ENCODE data around the gene ARHGEF7. TPM values are rescaled to one million over a fixed set of nuclear protein-coding genes. Genes with fewer than 3 reads are reported as not detected.

The ARHGEF7 gene
- total RNA-seq, 2 experiments from 2014 or later, result 39.5 to 51.3 TPM

DNA sequence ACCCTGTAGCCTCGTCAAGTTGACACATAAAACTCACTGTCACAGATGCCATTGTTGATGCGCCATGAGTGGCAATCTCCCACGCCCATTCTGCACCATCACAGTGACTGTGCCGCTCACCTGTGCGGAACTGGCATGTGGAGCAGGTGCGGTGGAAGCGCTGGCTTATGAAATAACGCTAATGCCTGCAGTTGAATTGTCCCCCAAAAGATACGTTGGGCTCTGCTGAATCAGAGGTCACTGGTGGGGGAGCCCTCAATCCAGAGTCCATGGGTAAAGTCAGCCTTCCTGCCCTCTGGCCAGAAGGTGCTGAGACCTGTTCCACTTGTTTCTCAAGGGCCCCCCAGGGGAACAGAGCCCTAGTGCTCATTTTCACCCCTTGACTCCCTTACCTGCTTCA lies 2.9 kb upstream of the ARHGEF7 start:
- H3K4me2 ChIP-seq (ENCODE audit: low read length), result no peak overlapping the region
- H3K4me3 ChIP-seq (ENCODE audit: low read depth, low read length, poor library complexity, severe bottlenecking), result no peak overlapping the region
- H3K4me1 ChIP-seq (ENCODE audit: insufficient read depth, low read length, poor library complexity, severe bottlenecking), result no peaks in the 10 kb centered on the region
- H3K9me2 ChIP-seq (ENCODE audit: insufficient read depth, low read length), result no peaks in the 10 kb centered on the region
- no TSS peak for BruUV-seq (replicated peaks)
- CTCF ChIA-PET (ENCODE audit: unreplicated experiment), result no interaction called here
- H3K27ac ChIP-seq (ENCODE audit: low read depth, low read length, poor library complexity, severe bottlenecking), result no peak overlapping the region
- POLR2A ChIA-PET, result no interaction called here
- DNase-seq (ENCODE audit: low spot score), result no peak
- H3K9me3 ChIP-seq (ENCODE audit: low read length), result no peaks in the 10 kb centered on the region
- H4K20me1 ChIP-seq (ENCODE audit: insufficient read depth, low read length), result no peaks in the 10 kb centered on the region
- H3K36me3 ChIP-seq (ENCODE audit: insufficient read depth, low read length), result no peaks in the 10 kb centered on the region
- intact Hi-C loops (cut with micrococcal nuclease; ENCODE audit: unreplicated experiment), result no loop called here
- H2AFZ ChIP-seq (ENCODE audit: low read length), result no peak overlapping the region
- TF ChIP-seq, protein P1, sequence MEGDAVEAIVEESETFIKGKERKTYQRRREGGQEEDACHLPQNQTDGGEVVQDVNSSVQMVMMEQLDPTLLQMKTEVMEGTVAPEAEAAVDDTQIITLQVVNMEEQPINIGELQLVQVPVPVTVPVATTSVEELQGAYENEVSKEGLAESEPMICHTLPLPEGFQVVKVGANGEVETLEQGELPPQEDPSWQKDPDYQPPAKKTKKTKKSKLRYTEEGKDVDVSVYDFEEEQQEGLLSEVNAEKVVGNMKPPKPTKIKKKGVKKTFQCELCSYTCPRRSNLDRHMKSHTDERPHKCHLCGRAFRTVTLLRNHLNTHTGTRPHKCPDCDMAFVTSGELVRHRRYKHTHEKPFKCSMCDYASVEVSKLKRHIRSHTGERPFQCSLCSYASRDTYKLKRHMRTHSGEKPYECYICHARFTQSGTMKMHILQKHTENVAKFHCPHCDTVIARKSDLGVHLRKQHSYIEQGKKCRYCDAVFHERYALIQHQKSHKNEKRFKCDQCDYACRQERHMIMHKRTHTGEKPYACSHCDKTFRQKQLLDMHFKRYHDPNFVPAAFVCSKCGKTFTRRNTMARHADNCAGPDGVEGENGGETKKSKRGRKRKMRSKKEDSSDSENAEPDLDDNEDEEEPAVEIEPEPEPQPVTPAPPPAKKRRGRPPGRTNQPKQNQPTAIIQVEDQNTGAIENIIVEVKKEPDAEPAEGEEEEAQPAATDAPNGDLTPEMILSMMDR (conservative IDR thresholded peaks at IDR 0.05; ENCODE audit: low read length), result no peak
- no peak for TF ChIP-seq EZH2phosphoT487 (IDR thresholded peaks at IDR 0.05; ENCODE audit: borderline replicate concordance, low read depth, low read length)
- no peaks in the 10 kb centered on the region for H3K79me2 ChIP-seq (ENCODE audit: insufficient read depth, low read depth, low read length)

- no peak overlapping the region for H2AFZ ChIP-seq (ENCODE audit: low read length)
- H3K9me2 ChIP-seq (ENCODE audit: insufficient read depth, low read length), result no peaks in the 10 kb centered on the region
- intact Hi-C loops (cut with micrococcal nuclease; ENCODE audit: unreplicated experiment), result no loop called here
- no peaks in the 10 kb centered on the region for H3K79me2 ChIP-seq (ENCODE audit: insufficient read depth, low read depth, low read length)
- H3K9me3 ChIP-seq (ENCODE audit: low read length), result no peaks in the 10 kb centered on the region
- H3K4me3 ChIP-seq (ENCODE audit: low read depth, low read length, poor library complexity, severe bottlenecking), result no peak overlapping the region
- no TSS peak for BruUV-seq (replicated peaks)
- no peaks in the 10 kb centered on the region for H4K20me1 ChIP-seq (ENCODE audit: insufficient read depth, low read length)
- no peak overlapping the region for H3K27ac ChIP-seq (ENCODE audit: low read depth, low read length, poor library complexity, severe bottlenecking)
- CTCF ChIA-PET (ENCODE audit: unreplicated experiment), result no interaction called here
- H3K4me2 ChIP-seq (ENCODE audit: low read length), result no peak overlapping the region
- no peaks in the 10 kb centered on the region for H3K4me1 ChIP-seq (ENCODE audit: insufficient read depth, low read length, poor library complexity, severe bottlenecking)
- DNase-seq (ENCODE audit: low spot score), result no peak
- no peaks in the 10 kb centered on the region for H3K36me3 ChIP-seq (ENCODE audit: insufficient read depth, low read length)
- TF ChIP-seq EZH2phosphoT487 (IDR thresholded peaks at IDR 0.05; ENCODE audit: borderline replicate concordance, low read depth, low read length), result no peak; the same call in 1 of the 2 replicates
- TF ChIP-seq, protein P1 (conservative IDR thresholded peaks at IDR 0.05; ENCODE audit: low read length), result no peak
- POLR2A ChIA-PET, result no interaction called here
Measured at GRCh38 chr13:111114362-111115060, 599 bp upstream of the ARHGEF7 start.

DNA sequence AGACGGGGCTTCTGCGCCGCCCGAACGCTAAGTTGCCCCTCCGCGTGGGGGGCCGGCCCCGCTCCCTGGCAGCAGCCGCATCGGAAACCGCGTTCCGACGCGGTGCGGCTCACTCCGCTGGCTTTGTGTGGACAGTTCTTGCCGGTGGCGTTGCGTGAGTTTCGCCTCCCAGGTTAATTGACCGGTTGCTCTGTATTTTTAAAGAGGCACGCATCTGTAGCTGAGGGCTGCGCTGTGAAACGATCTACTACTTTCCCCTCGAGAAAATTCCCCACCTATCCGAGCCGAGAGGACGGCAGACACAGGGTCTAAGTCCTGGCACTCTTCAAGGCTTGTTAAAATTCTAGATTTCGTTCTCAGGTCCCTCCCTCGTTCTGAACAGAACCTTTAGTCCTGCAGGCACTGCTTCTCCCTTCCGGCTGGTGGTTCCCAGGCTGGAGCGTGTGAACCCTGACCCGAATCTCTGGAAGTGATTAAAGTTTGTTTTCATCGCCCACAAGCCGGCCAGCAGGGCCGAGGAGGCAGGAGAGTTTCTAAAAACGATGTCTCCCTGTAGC lies 933 bp downstream of the ARHGEF7 start:
- DNase-seq (ENCODE audit: low spot score), result no peak
- Histone ChIP-seq H4K20me1 (ENCODE audit: insufficient read depth, low read length) (no peaks in the 10 kb centered on the region), H2AFZ (ENCODE audit: low read length) (no peak overlapping the region), H3K4me2 (ENCODE audit: low read length) (no peak overlapping the region), H3K79me2 (ENCODE audit: insufficient read depth, low read depth, low read length) (no peaks in the 10 kb centered on the region), H3K4me3 (ENCODE audit: low read depth, low read length, poor library complexity, severe bottlenecking) (no peak overlapping the region), H3K27ac (ENCODE audit: low read depth, low read length, poor library complexity, severe bottlenecking) (no peak overlapping the region), H3K9me2 (ENCODE audit: insufficient read depth, low read length) (no peaks in the 10 kb centered on the region), H3K36me3 (ENCODE audit: insufficient read depth, low read length) (no peaks in the 10 kb centered on the region), H3K9me3 (ENCODE audit: low read length) (no peaks in the 10 kb centered on the region), H3K4me1 (ENCODE audit: insufficient read depth, low read length, poor library complexity, severe bottlenecking) (no peaks in the 10 kb centered on the region)
- BruUV-seq (replicated peaks), result no TSS peak
- no peak for TF ChIP-seq EZH2phosphoT487 (IDR thresholded peaks at IDR 0.05; ENCODE audit: borderline replicate concordance, low read depth, low read length)
- TF ChIP-seq, protein P1 (conservative IDR thresholded peaks at IDR 0.05; ENCODE audit: low read length), result no peak
- intact Hi-C loops (cut with micrococcal nuclease; ENCODE audit: unreplicated experiment), result no loop called here
- ChIA-PET CTCF (ENCODE audit: unreplicated experiment) (no interaction called here), POLR2A (no interaction called here)
